Mammary epithelial cell (primary cell): Measurements from ENCODE around the gene TECPR2.
A peak's percentile ranks its signal among the peaks of the same experiment; 100 is the strongest.

Experiments
- EZH2 ChIP-seq: IDR thresholded peaks from 2 replicates; pipeline ENCODE4 v1.6.1; 2012; ENCODE audit warnings: low read length, inconsistent platforms, borderline replicate concordance
- TF ChIP-seq, protein P1 (sequence below), 2 donors: IDR thresholded peaks in 1 of 2; conservative IDR thresholded peaks in 1 of 2; 2 replicates each; pipeline ENCODE4 v1.5.1; 2011 to 2012; ENCODE audit warnings: inconsistent platforms in 2 of 2, low read length in 2 of 2, mild to moderate bottlenecking in 2 of 2, control low read depth in 1 of 2, low read depth in 1 of 2; ENCODE audit not compliant: insufficient read depth in 1 of 2; ENCODE audit errors: extremely low read depth in 1 of 2

DNA sequence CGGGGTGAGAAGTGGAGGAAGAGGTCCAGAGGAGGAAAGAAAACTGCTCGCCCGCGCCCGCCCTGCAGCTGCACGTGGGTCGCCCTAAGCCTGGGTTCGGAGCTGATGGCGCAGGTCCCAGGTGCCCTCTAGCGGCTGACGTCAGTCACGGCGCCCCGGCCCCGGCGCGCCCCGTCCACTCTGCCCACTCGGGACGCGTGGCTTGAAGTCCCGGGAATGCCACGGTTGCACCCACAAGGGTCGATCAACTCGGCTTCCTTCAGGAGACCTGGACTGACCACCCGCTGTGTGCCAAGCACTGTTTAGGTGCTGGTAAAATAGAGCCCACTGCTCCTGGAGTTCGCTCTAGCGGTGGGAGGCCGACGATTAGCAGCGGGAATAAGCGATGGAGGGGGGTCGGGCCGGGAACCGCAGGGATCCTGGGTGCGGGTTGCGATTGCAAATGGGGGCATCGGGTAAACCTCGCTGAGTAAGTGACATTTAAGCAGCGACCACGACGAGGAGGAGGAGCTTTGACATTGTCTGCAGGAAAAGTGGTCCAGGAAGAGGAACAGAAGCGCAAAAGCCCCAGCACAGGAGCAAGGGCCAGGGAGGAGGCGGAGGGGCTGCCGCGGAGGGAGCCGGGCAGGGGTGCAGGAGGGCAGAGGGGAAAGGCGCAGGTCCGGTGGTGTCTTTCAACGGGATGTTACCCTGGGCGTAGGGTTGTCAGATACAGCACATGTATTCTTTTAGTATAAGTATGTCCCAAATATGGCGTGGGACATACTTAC is 48.3 kb upstream of the TECPR2 start:
- no peak for TF ChIP-seq EZH2
- TF ChIP-seq, protein P1, sequence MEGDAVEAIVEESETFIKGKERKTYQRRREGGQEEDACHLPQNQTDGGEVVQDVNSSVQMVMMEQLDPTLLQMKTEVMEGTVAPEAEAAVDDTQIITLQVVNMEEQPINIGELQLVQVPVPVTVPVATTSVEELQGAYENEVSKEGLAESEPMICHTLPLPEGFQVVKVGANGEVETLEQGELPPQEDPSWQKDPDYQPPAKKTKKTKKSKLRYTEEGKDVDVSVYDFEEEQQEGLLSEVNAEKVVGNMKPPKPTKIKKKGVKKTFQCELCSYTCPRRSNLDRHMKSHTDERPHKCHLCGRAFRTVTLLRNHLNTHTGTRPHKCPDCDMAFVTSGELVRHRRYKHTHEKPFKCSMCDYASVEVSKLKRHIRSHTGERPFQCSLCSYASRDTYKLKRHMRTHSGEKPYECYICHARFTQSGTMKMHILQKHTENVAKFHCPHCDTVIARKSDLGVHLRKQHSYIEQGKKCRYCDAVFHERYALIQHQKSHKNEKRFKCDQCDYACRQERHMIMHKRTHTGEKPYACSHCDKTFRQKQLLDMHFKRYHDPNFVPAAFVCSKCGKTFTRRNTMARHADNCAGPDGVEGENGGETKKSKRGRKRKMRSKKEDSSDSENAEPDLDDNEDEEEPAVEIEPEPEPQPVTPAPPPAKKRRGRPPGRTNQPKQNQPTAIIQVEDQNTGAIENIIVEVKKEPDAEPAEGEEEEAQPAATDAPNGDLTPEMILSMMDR (conservative IDR thresholded peaks at IDR 0.05 in 1 of 2, IDR thresholded peaks at IDR 0.05 in 1 of 2; ENCODE audit: extremely low read depth in 1 of 2, insufficient read depth in 1 of 2, low read depth in 1 of 2, low read length in 2 of 2) = peak; percentile 82 to 92
